Measurements from ENCODE around the gene ARHGEF25.

The ARHGEF25 gene

GRCh38 chr12:57627501-57628279, 16.5 kb downstream of the ARHGEF25 start:
- in situ Hi-C loops (cut with MboI; ENCODE audit: low pct_unique_long_range_greater_than_20kb, low sequenced_read_pairs, unreplicated experiment): no loop called here
- no peak for DNase-seq (ENCODE audit: low spot score)
- TF ChIP-seq CTCF (IDR thresholded peaks at IDR 0.05; ENCODE audit: extremely low read depth, insufficient read depth, missing control alignments): no peak

GRCh38 chr12:57628280-57629191, 17.3 kb downstream of the ARHGEF25 start:
- in situ Hi-C loops (cut with MboI; ENCODE audit: low pct_unique_long_range_greater_than_20kb, low sequenced_read_pairs, unreplicated experiment): no loop called here
- no peak for DNase-seq (ENCODE audit: low spot score)
- TF ChIP-seq CTCF (IDR thresholded peaks at IDR 0.05; ENCODE audit: extremely low read depth, insufficient read depth, missing control alignments): no peak

- TF ChIP-seq CTCF (IDR thresholded peaks at IDR 0.05; ENCODE audit: extremely low read depth, insufficient read depth, missing control alignments): no peak
- in situ Hi-C loops (cut with MboI; ENCODE audit: low pct_unique_long_range_greater_than_20kb, low sequenced_read_pairs, unreplicated experiment): no loop called here
- DNase-seq (ENCODE audit: low spot score): no peak
Observed at GRCh38 chr12:57629897-57630471, 18.7 kb downstream of the ARHGEF25 start.

GRCh38 chr12:57630891-57631433, 19.7 kb downstream of the ARHGEF25 start:
- TF ChIP-seq CTCF (IDR thresholded peaks at IDR 0.05; ENCODE audit: extremely low read depth, insufficient read depth, missing control alignments): no peak
- DNase-seq (ENCODE audit: low spot score): no peak
- in situ Hi-C loops (cut with MboI; ENCODE audit: low pct_unique_long_range_greater_than_20kb, low sequenced_read_pairs, unreplicated experiment): no loop called here

- TF ChIP-seq CTCF (IDR thresholded peaks at IDR 0.05; ENCODE audit: extremely low read depth, insufficient read depth, missing control alignments): no peak
- in situ Hi-C loops (cut with MboI; ENCODE audit: low pct_unique_long_range_greater_than_20kb, low sequenced_read_pairs, unreplicated experiment): no loop called here
- DNase-seq (ENCODE audit: low spot score): no peak
Observed at GRCh38 chr12:57631566-57632072, 20.4 kb downstream of the ARHGEF25 start.

Measured in GM13977 (cell line).